A549 (cell line): ENCODE measurements around the gene TLR9. TPM values are rescaled to one million over a fixed set of nuclear protein-coding genes. Genes with fewer than 3 reads are reported as not detected.

Source experiments
- ATAC-seq, 2 experiments: fragments of 200-7000 bp in 1 of 2; fragments of >200 bp in 1 of 2; cut with Nextera tagmentation in 1 of 2; cut with Tn5 transposase in 1 of 2; 3 replicates each; pipeline versions ENCODE4 v1.8.0 to v1.9.1; 2018 to 2020; ENCODE audit warnings: mild to moderate bottlenecking in 1 of 2, moderate library complexity in 1 of 2
- CTCF ChIA-PET: fragments of 300-600 bp; sonication (Branson Sonifier 250); formaldehyde crosslinking; extraction: SDS; loops from one replicate; lab custom pipeline; 2021; ENCODE audit warnings: antibody characterized with exemption, inconsistent platforms; lab: Yijun Ruan, JAX
- POLR2A ChIA-PET: fragments of 350-600 bp; formaldehyde crosslinking; extraction: SDS; loops from one replicate; lab custom pipeline; 2021; ENCODE audit warnings: antibody characterized with exemption, inconsistent platforms; lab: Yijun Ruan, JAX
- DNase-seq, 2 experiments: peaks; one replicate each; pipeline versions ENCODE4 v3.0.0 to v3.0.0-alpha.2; 2011 to 2016; ENCODE audit warnings: low read depth in 1 of 2, low spot score in 1 of 2
- FAIRE-seq: peaks from 2 replicates; lab custom pipeline; 2011; peaks lifted over from hg19 to GRCh38; lab: Jason Lieb, UNC
- H3K27ac ChIP-seq, 2 experiments: fragments of >200 bp; sonication (Bioruptor Twin); formaldehyde crosslinking; 3 replicates each; pipeline ENCODE4 v1.5.1; 2016 to 2017
- H3K4me1 ChIP-seq: fragments of >200 bp; sonication (Bioruptor Twin); formaldehyde crosslinking; 3 replicates; pipeline ENCODE4 v1.6.1; 2016
- H3K4me2 ChIP-seq: fragments of >200 bp; sonication (Bioruptor Twin); formaldehyde crosslinking; 3 replicates; pipeline ENCODE4 v1.6.1; 2016
- H3K4me3 ChIP-seq: fragments of >200 bp; sonication (Bioruptor Twin); formaldehyde crosslinking; 3 replicates; pipeline ENCODE4 v1.5.1; 2016
- H3K9me3 ChIP-seq: fragments of >200 bp; sonication (Bioruptor Twin); formaldehyde crosslinking; 3 replicates; pipeline ENCODE4 v1.6.1; 2016
- CBX2 ChIP-seq: fragments of 200-600 bp; sonication (generic); IDR thresholded peaks from 2 replicates; pipeline ENCODE4 v1.6.1; 2016; ENCODE audit warnings: low read depth, mild to moderate bottlenecking, borderline replicate concordance
- CEBPB ChIP-seq, 2 experiments: fragments of >200 bp in 1 of 2; sonication (Bioruptor Twin) in 1 of 2; formaldehyde crosslinking in 1 of 2; IDR thresholded peaks; 2 replicates each; pipeline ENCODE4 v1.6.1; 2012 to 2016
- CHD2 ChIP-seq: fragments of 150-350 bp; IDR thresholded peaks from 2 replicates; pipeline ENCODE4 v1.6.1; 2014; ENCODE audit warnings: low read length; ENCODE audit not compliant: partially characterized antibody
- CHD4 ChIP-seq: fragments of 200-600 bp; sonication (generic); IDR thresholded peaks from 2 replicates; pipeline ENCODE4 v1.6.1; 2016; ENCODE audit warnings: antibody characterized with exemption, mild to moderate bottlenecking, borderline replicate concordance
- CTCF ChIP-seq: fragments of >200 bp; sonication (Bioruptor Twin); formaldehyde crosslinking; IDR thresholded peaks from 3 replicates; pipeline ENCODE4 v1.5.1; 2016
- E2F6 ChIP-seq: IDR thresholded peaks from 2 replicates; pipeline ENCODE4 v1.6.1; 2012; ENCODE audit warnings: low read depth, borderline replicate concordance
- EHF ChIP-seq: fragments of 250-450 bp; sonication (Bioruptor Pico); IDR thresholded peaks from 2 replicates; pipeline ENCODE4 v1.5.0; 2020; ENCODE audit warnings: mild to moderate bottlenecking
- EHMT2 ChIP-seq: fragments of 200-600 bp; sonication (generic); IDR thresholded peaks from 2 replicates; pipeline ENCODE4 v1.6.1; 2016; ENCODE audit warnings: antibody characterized with exemption, low read depth, mild to moderate bottlenecking, moderate library complexity
- ELK1 ChIP-seq: fragments of 150-350 bp; IDR thresholded peaks from 2 replicates; pipeline ENCODE4 v1.6.1; 2014; ENCODE audit warnings: low read depth, mild to moderate bottlenecking, low read length
- ESRRA ChIP-seq: fragments of 150-350 bp; IDR thresholded peaks from 2 replicates; pipeline ENCODE4 v1.6.1; 2014; ENCODE audit warnings: mild to moderate bottlenecking, low read length, borderline replicate concordance
- FOSB ChIP-seq: fragments of 250-450 bp; sonication (Bioruptor Pico); IDR thresholded peaks from 2 replicates; pipeline ENCODE4 v1.5.0; 2020; ENCODE audit warnings: mild to moderate bottlenecking, moderate library complexity
- FOXS1 ChIP-seq: fragments of 250-450 bp; sonication (Bioruptor Pico); IDR thresholded peaks from 2 replicates; pipeline ENCODE4 v1.5.0; 2020; ENCODE audit warnings: mild to moderate bottlenecking, moderate library complexity
- HDAC2 ChIP-seq: fragments of 200-600 bp; sonication (generic); IDR thresholded peaks from 2 replicates; pipeline ENCODE4 v1.6.1; 2016
- HES2 ChIP-seq: fragments of >200 bp; sonication (Bioruptor Twin); formaldehyde crosslinking; IDR thresholded peaks from 2 replicates; pipeline ENCODE4 v1.6.1; 2016
- HMGXB4 ChIP-seq: fragments of 250-450 bp; sonication (Bioruptor Pico); IDR thresholded peaks from 2 replicates; pipeline ENCODE4 v1.5.0; 2021; ENCODE audit warnings: mild to moderate bottlenecking, moderate library complexity, borderline replicate concordance
- HOXA7 ChIP-seq: fragments of 250-450 bp; sonication (Bioruptor Pico); IDR thresholded peaks from 2 replicates; pipeline ENCODE4 v1.5.0; 2020; ENCODE audit warnings: mild to moderate bottlenecking, moderate library complexity
- HOXB13 ChIP-seq: fragments of 250-450 bp; sonication (Bioruptor Pico); IDR thresholded peaks from 2 replicates; pipeline ENCODE4 v1.5.0; 2020; ENCODE audit warnings: low read depth, mild to moderate bottlenecking, moderate library complexity
- JUN ChIP-seq, 2 experiments: fragments of >200 bp; sonication (Bioruptor Twin); formaldehyde crosslinking; IDR thresholded peaks; 2 replicates in 1 of 2; 3 replicates in 1 of 2; pipeline ENCODE4 v1.6.1; 2016 to 2017
- JUNB ChIP-seq: fragments of >200 bp; sonication (Bioruptor Twin); formaldehyde crosslinking; IDR thresholded peaks from 2 replicates; pipeline ENCODE4 v1.6.1; 2016
- KDM1A ChIP-seq: fragments of 200-600 bp; sonication (generic); IDR thresholded peaks from 2 replicates; pipeline ENCODE4 v1.6.1; 2016; ENCODE audit warnings: low read depth, mild to moderate bottlenecking
- MYC ChIP-seq: IDR thresholded peaks from 2 replicates; pipeline ENCODE4 v1.6.1; 2012; ENCODE audit warnings: mild to moderate bottlenecking, inconsistent platforms, low read length, improper control_type of control experiment, borderline replicate concordance
- NFE2L2 ChIP-seq: fragments of 150-350 bp; conservative IDR thresholded peaks from 2 replicates; pipeline ENCODE4 v1.6.1; 2014; ENCODE audit warnings: low read length
- PBX3 ChIP-seq: IDR thresholded peaks from 2 replicates; pipeline ENCODE4 v1.6.1; 2012
- POLR2A ChIP-seq: IDR thresholded peaks from 2 replicates; pipeline ENCODE4 v1.6.1; 2012; ENCODE audit warnings: mild to moderate bottlenecking, low read length
- POLR2AphosphoS2 ChIP-seq: conservative IDR thresholded peaks from 2 replicates; pipeline ENCODE4 v1.6.1; 2012; ENCODE audit warnings: low read length, improper control_type of control experiment, inconsistent platforms
- RARB ChIP-seq: fragments of 250-450 bp; sonication (Bioruptor Pico); IDR thresholded peaks from 2 replicates; pipeline ENCODE4 v1.8.0; 2021; ENCODE audit warnings: mild to moderate bottlenecking, moderate library complexity
- RNF2 ChIP-seq: fragments of 200-600 bp; sonication (generic); IDR thresholded peaks from 2 replicates; pipeline ENCODE4 v1.6.1; 2016; ENCODE audit warnings: low read depth, mild to moderate bottlenecking, antibody characterized with exemption, moderate library complexity, borderline replicate concordance
- TP53 ChIP-seq: fragments of 250-450 bp; sonication (Bioruptor Pico); IDR thresholded peaks from 2 replicates; pipeline ENCODE4 v1.5.0; 2021; ENCODE audit warnings: mild to moderate bottlenecking, moderate library complexity
- ZFP36 ChIP-seq: fragments of 450-650 bp; IDR thresholded peaks from 2 replicates; pipeline ENCODE4 v1.6.1; 2014; ENCODE audit warnings: borderline replicate concordance; ENCODE audit not compliant: partially characterized antibody
- ZNF302 ChIP-seq: fragments of 250-450 bp; sonication (Bioruptor Pico); IDR thresholded peaks from 2 replicates; pipeline ENCODE4 v1.9.0; 2021; ENCODE audit warnings: inconsistent platforms, mild to moderate bottlenecking, moderate library complexity
- WGBS: methylation state at CpG from one replicate; pipeline ENCODE4 v1.1.6; 2017; ENCODE audit errors: missing lambda C conversion rate; 5-methylcytosine and 5-hydroxymethylcytosine counted together
- polyA plus RNA-seq, 4 experiments: library from polyadenylated mRNA; depleted of rRNA in 3 of 4; stranded (reverse); fragments of >200 nt; fragmentation: RNase III in 1 of 4; extraction: RNeasy Plus Mini Kit Qiagen cat#74134 plus additional on column Dnase treatment in 1 of 4; gene quantifications; 2 replicates in 3 of 4; 3 replicates in 1 of 4; pipeline ENCODE4 v1.2.3, GENCODE V29; 2011 to 2017

TLR9 gene
- polyA plus RNA-seq, 2 of the 4 experiments (the other 2 are of a cell fraction): 0.04 TPM; not detected in 1

- DNase-seq (no peak), FAIRE-seq (no peak), ATAC-seq (no peak)
- Histone ChIP-seq H3K4me2 (no peak overlapping the region), H3K4me1 (no peaks in the 10 kb centered on the region), H3K9me3 (no peaks in the 10 kb centered on the region), H3K4me3 (no peak overlapping the region), H3K27ac (no peak overlapping the region)
- 98% methylated on average over 6 of the region's 6 CpGs for WGBS
- ChIA-PET CTCF (interaction anchor here (0.9 to 11.4 kb wide), 13 partner anchors 9 to 218 kb away, joined by 3 to 198 read pairs (median 9); partner anchors contain the start of genes PPM1M, TLR9 and WDR82), POLR2A (no interaction called here)
- no peak for TF ChIP-seq KDM1A
- TF ChIP-seq HES2: no peak
- no peak for TF ChIP-seq PBX3
- TF ChIP-seq CHD4: no peak
- TF ChIP-seq TP53 (CRISPR knock-in tag): no peak
- no peak for TF ChIP-seq FOXS1 (CRISPR knock-in tag)
- no peak for TF ChIP-seq POLR2A
- TF ChIP-seq POLR2AphosphoS2: no peak
- TF ChIP-seq HOXA7 (CRISPR knock-in tag): no peak
- TF ChIP-seq JUNB: no peak
- no peak for TF ChIP-seq HDAC2
- TF ChIP-seq MYC: no peak
- TF ChIP-seq HOXB13 (CRISPR knock-in tag): no peak
- no peak for TF ChIP-seq CHD2
- TF ChIP-seq ELK1: no peak
- TF ChIP-seq ESRRA: no peak
- TF ChIP-seq NFE2L2: no peak
- no peak for TF ChIP-seq E2F6
These were observed 5.0 kb upstream of the TLR9 start for GRCh38 chr3:52230461-52230860.

- Histone ChIP-seq H3K4me3 (no peak overlapping the region), H3K4me2 (no peak overlapping the region), H3K27ac (no peak overlapping the region), H3K9me3 (no peaks in the 10 kb centered on the region), H3K4me1 (no peaks in the 10 kb centered on the region)
- WGBS: 94% methylated on average over 6 of the region's 13 CpGs
- ChIA-PET POLR2A (no interaction called here), CTCF (interaction anchor here (0.9 to 11.4 kb wide), 4 partner anchors 8 to 109 kb away, joined by 5 to 198 read pairs (median 40); partner anchors contain the start of genes PPM1M, TLR9 and WDR82)
- ATAC-seq (no peak), DNase-seq (no peak), FAIRE-seq (no peak)
- TF ChIP-seq JUN (IDR thresholded peaks at IDR 0.05): no peak
- TF ChIP-seq HMGXB4 (CRISPR knock-in tag): no peak
- no peak for TF ChIP-seq NFE2L2
- no peak for TF ChIP-seq FOSB (CRISPR knock-in tag)
- no peak for TF ChIP-seq PBX3
- no peak for TF ChIP-seq EHMT2
- TF ChIP-seq KDM1A: no peak
- TF ChIP-seq ZFP36: no peak
- TF ChIP-seq ESRRA: no peak
- no peak for TF ChIP-seq ZNF302 (CRISPR knock-in tag)
- no peak for TF ChIP-seq CBX2
- no peak for TF ChIP-seq E2F6
- TF ChIP-seq RNF2: no peak
- TF ChIP-seq RARB (CRISPR knock-in tag): no peak
- no peak for TF ChIP-seq EHF (CRISPR knock-in tag)
- TF ChIP-seq CEBPB (IDR thresholded peaks at IDR 0.05): no peak
- TF ChIP-seq CTCF: no peak
These were observed 4.2 kb upstream of the TLR9 start for GRCh38 chr3:52229656-52230055.
